Mesothelial cell of epicardium (in vitro differentiated cells): ENCODE data around the gene PRKG2. TPM values are rescaled to one million over a fixed set of nuclear protein-coding genes. Genes with fewer than 3 reads are reported as not detected.
"Not testable (repeated sequence)": the region's sequence is repeated elsewhere in the genome, so short reads cannot be mapped to it uniquely, and the experiment has no call there.

Source experiments
- DNase-seq, 2 experiments: peaks; one replicate each; pipeline ENCODE4 v3.0.0; 2021; ENCODE audit warnings: low spot score in 2 of 2; ENCODE audit not compliant: unreplicated experiment in 2 of 2
- H3K27ac Mint-ChIP-seq: 2 replicates; pipeline ENCODE4 v1.8.0; 2021; ENCODE audit warnings: mixed read lengths
- H3K27me3 Mint-ChIP-seq: 2 replicates; pipeline ENCODE4 v1.8.0; 2021; ENCODE audit warnings: low read depth, mixed read lengths
- H3K36me3 Mint-ChIP-seq: 2 replicates; pipeline ENCODE4 v1.8.0; 2021; ENCODE audit warnings: mixed read lengths
- H3K4me1 Mint-ChIP-seq: 2 replicates; pipeline ENCODE4 v1.8.0; 2021; ENCODE audit warnings: mixed read lengths
- H3K4me3 Mint-ChIP-seq: 2 replicates; pipeline ENCODE4 v1.8.0; 2021; ENCODE audit warnings: mild to moderate bottlenecking, moderate library complexity, mixed read lengths
- H3K9me3 Mint-ChIP-seq: 2 replicates; pipeline ENCODE4 v1.8.0; 2021; ENCODE audit warnings: mixed read lengths
- CTCF ChIP-seq: fragments of 200-600 bp; sonication (generic); IDR thresholded peaks from one replicate; pipeline ENCODE4 v1.5.0; 2021; ENCODE audit warnings: antibody characterized with exemption; ENCODE audit not compliant: unreplicated experiment
- total RNA-seq: library from RNA; stranded (reverse); gene quantifications from 3 replicates; pipeline ENCODE4 v1.2.1, GENCODE V29; 2021

Gene PRKG2
- total RNA-seq, 1 donor from 2014 or later: 0.83 TPM

- no peak overlapping the region for H3K27ac Mint-ChIP-seq
- no peaks in the 10 kb centered on the region for H3K36me3 Mint-ChIP-seq
- no peak for DNase-seq
- H3K4me3 Mint-ChIP-seq: no peak overlapping the region
- peaks cover 64% of the 10 kb centered on the region for H3K27me3 Mint-ChIP-seq
- H3K9me3 Mint-ChIP-seq: peaks cover 4% of the 10 kb centered on the region
- no peak for TF ChIP-seq CTCF
- H3K4me1 Mint-ChIP-seq: no peaks in the 10 kb centered on the region
Measured at GRCh38 chr4:81237791-81238190, 22.8 kb upstream of the PRKG2 start.

GRCh38 chr4:81235982-81236749 lies 21.1 kb upstream of the PRKG2 start:
- Mint-ChIP-seq H3K27ac (no peak overlapping the region), H3K9me3 (peaks cover 17% of the 10 kb centered on the region), H3K4me1 (no peaks in the 10 kb centered on the region), H3K27me3 (peaks cover 51% of the 10 kb centered on the region), H3K4me3 (no peak overlapping the region), H3K36me3 (no peaks in the 10 kb centered on the region)
- DNase-seq: no peak
- TF ChIP-seq CTCF: no peak

- no peaks in the 10 kb centered on the region for H3K4me1 Mint-ChIP-seq
- no peaks in the 10 kb centered on the region for H3K36me3 Mint-ChIP-seq
Measured at GRCh38 chr4:81227968-81228367, 12.9 kb upstream of the PRKG2 start.

GRCh38 chr4:81227138-81227537 lies 12.1 kb upstream of the PRKG2 start:
- no peaks in the 10 kb centered on the region for H3K4me1 Mint-ChIP-seq
- no peaks in the 10 kb centered on the region for H3K36me3 Mint-ChIP-seq
- no peak overlapping the region for H3K27ac Mint-ChIP-seq
- no peak for DNase-seq
- no peak for TF ChIP-seq CTCF
- H3K9me3 Mint-ChIP-seq: peaks cover 26% of the 10 kb centered on the region
- peaks cover 25% of the 10 kb centered on the region for H3K27me3 Mint-ChIP-seq
- H3K4me3 Mint-ChIP-seq: no peak overlapping the region

More at GRCh38 chr4:81227968-81228367, 12.9 kb upstream of the PRKG2 start:
- no peak overlapping the region for H3K4me3 Mint-ChIP-seq
- H3K27ac Mint-ChIP-seq: no peak overlapping the region
- peaks cover 25% of the 10 kb centered on the region for H3K27me3 Mint-ChIP-seq
- no peak for TF ChIP-seq CTCF
- DNase-seq: no peak
- H3K9me3 Mint-ChIP-seq: peaks cover 29% of the 10 kb centered on the region

- no peaks in the 10 kb centered on the region for H3K4me1 Mint-ChIP-seq
- H3K36me3 Mint-ChIP-seq: no peaks in the 10 kb centered on the region
- peaks cover 34% of the 10 kb centered on the region for H3K27me3 Mint-ChIP-seq
- H3K27ac Mint-ChIP-seq: no peak overlapping the region
- TF ChIP-seq CTCF: no peak
- H3K4me3 Mint-ChIP-seq: no peak overlapping the region
- no peak for DNase-seq
- peaks cover 7% of the 10 kb centered on the region for H3K9me3 Mint-ChIP-seq
Measured at GRCh38 chr4:81225252-81225651, 10.2 kb upstream of the PRKG2 start.

GRCh38 chr4:81222082-81222472 lies 7.1 kb upstream of the PRKG2 start:
- not testable (repeated sequence) for H3K9me3 Mint-ChIP-seq, H3K27ac Mint-ChIP-seq, DNase-seq, H3K36me3 Mint-ChIP-seq, H3K4me1 Mint-ChIP-seq, H3K4me3 Mint-ChIP-seq
- peaks cover 58% of the 10 kb centered on the region for H3K27me3 Mint-ChIP-seq
